Activated CD4-positive, alpha-beta T cell treated with anti-CD3 and anti-CD28 coated beads for 48 hours (primary cell): ENCODE measurements around the gene KCNJ4.

Experiments
- DNase-seq: peaks from one replicate; pipeline ENCODE4 v3.0.0-alpha.2; 2020

KCNJ4 gene

GRCh38 chr22:38455076-38455529 is at the start of gene KCNJ4:
KCNJ4 (minus strand) TSS chr22:38455199; CDS start chr22:38428132, 27,067 bp downstream.
- DNase-seq = no peak

GRCh38 chr22:38503021-38503420 is 48.0 kb upstream of the KCNJ4 start:
- DNase-seq = no peak

GRCh38 chr22:38501797-38502672 is 47.0 kb upstream of the KCNJ4 start:
- DNase-seq = no peak

GRCh38 chr22:38497869-38498268 is 42.9 kb upstream of the KCNJ4 start:
- no peak for DNase-seq

- DNase-seq = no peak
Measured at GRCh38 chr22:38494939-38495338, 39.9 kb upstream of the KCNJ4 start.

GRCh38 chr22:38494498-38494897 is 39.5 kb upstream of the KCNJ4 start:
- no peak for DNase-seq

GRCh38 chr22:38491707-38492348 is 36.8 kb upstream of the KCNJ4 start:
- no peak for DNase-seq

- no peak for DNase-seq
Measured at GRCh38 chr22:38490915-38491314, 35.9 kb upstream of the KCNJ4 start.

- no peak for DNase-seq
Measured at GRCh38 chr22:38490475-38490874, 35.5 kb upstream of the KCNJ4 start.

GRCh38 chr22:38489561-38490145 is 34.7 kb upstream of the KCNJ4 start:
- no peak for DNase-seq

- no peak for DNase-seq
Measured at GRCh38 chr22:38489142-38489541, 34.1 kb upstream of the KCNJ4 start.

GRCh38 chr22:38487946-38488345 is 32.9 kb upstream of the KCNJ4 start:
- DNase-seq = no peak

- DNase-seq = no peak
Measured at GRCh38 chr22:38485783-38486182, 30.8 kb upstream of the KCNJ4 start.

- DNase-seq = no peak
Measured at GRCh38 chr22:38484244-38484643, 29.2 kb upstream of the KCNJ4 start.

GRCh38 chr22:38482662-38483308 is 27.8 kb upstream of the KCNJ4 start:
- DNase-seq = no peak

GRCh38 chr22:38481871-38482332 is 26.9 kb upstream of the KCNJ4 start:
- DNase-seq = no peak

- DNase-seq = no peak
Measured at GRCh38 chr22:38481162-38481870, 26.3 kb upstream of the KCNJ4 start.

GRCh38 chr22:38479096-38479837 is 24.3 kb upstream of the KCNJ4 start:
- DNase-seq = no peak

- DNase-seq = no peak
Measured at GRCh38 chr22:38477585-38477984, 22.6 kb upstream of the KCNJ4 start.

- DNase-seq = no peak
Measured at GRCh38 chr22:38474003-38474607, 19.1 kb upstream of the KCNJ4 start.

GRCh38 chr22:38471237-38471636 is 16.2 kb upstream of the KCNJ4 start:
- no peak for DNase-seq
